Activated CD8-positive, alpha-beta memory T cell treated with anti-CD3 and anti-CD28 coated beads, Interleukin-2, amount 50 U/mL, for 4 hours (primary cell): ENCODE measurements around the gene MAP10.

Source experiments
- DNase-seq: peaks from one replicate; pipeline ENCODE4 v3.0.0-alpha.2; 2020

Gene MAP10

GRCh38 chr1:232797856-232798510 is 7.2 kb upstream of the MAP10 start:
- DNase-seq, result no peak

GRCh38 chr1:232798920-232799319 is 6.3 kb upstream of the MAP10 start:
- no peak for DNase-seq

DNA sequence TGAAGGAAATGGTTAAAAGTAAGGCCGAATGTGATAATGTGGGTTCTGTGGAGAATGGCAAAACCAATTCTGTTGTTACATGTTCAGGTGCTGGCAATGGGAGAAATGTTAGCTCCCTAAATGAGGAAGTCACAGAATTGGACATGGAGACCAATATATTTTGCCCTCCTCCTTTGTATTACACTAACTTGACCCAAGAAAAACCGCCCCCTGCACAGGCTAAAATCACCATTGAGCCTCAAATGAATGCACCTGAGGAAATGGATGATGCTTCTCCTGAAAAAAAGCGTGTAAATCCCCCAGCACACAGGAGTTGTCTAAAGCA is 932 bp downstream of the MAP10 start:
- no peak for DNase-seq

DNA sequence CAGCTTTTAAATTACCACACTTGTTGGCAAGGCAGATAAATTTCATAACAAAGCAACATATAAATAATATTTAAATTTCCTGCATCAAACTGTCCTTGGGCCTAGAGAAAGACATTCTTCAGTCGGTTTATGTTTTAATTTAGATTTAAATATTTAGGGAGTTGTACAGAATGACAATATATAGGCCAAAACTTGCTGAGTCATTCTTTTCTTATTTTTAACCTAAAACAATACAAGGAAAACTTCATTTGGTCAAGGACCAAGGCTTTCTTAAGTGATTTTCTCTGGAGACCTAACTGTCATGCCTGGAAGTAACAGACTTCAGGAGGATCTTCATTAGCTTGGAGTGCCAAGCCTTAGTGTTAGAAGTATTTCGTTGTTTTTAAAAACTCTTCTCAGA is 5.6 kb downstream of the MAP10 start:
- DNase-seq, result no peak

DNA sequence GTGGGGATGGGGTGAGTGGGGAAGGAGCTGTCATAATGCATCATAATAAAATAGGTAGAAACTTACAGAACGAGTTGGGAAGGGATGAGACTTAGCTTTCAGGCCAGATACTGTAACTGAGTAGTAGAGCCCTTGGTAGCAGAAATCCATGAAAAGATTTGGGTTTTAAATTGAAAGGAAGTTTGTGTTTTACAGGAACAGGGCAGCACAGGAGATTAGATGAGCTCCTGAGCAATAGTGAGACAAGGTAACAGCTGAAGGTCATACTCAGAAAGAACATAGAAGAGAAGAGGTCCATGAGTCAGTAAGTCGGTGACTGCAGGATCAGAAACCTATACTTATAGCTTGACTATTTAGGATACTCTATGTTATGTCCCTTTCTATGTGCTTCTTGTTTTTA is 7.3 kb downstream of the MAP10 start:
- DNase-seq, result no peak

- DNase-seq, result no peak
These were observed 7.9 kb downstream of the MAP10 start for GRCh38 chr1:232813097-232813496.

DNA sequence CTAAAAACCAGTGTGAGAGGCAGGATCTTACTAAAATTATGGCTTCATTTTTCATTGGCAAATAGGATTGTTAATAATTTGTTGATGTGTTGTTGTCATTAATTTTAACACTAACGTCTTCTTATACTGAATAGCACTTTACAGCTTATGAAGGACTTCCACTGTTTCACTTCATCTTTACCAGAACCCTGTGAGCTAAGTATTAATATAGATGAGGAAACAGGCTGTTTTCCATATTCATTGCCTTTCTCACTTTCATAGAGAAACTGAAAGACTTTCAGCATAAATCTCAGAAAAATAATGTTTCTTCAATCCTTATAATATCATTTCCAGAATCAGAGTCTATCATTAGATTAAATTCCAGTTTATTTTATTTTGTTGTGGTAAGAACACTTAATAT is 8.5 kb downstream of the MAP10 start:
- DNase-seq, result no peak

DNA sequence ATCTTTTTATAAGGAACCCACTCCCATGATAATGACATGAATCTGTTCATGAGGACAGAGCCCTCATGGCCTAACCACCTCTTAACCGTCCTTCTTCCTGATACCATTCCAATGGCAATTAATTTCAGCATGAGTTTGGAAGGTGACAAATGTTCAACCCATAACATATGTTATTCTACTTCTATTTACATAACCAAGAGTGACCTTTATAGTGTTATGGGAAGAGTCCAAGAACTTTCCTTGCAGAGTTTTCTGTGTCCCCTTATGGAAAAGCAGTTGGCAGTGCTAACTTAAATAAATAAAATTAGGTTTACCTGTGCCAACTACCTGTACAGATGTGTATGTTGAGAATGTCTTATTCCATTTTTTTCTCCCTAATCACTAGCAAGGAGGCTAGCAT is 11.1 kb downstream of the MAP10 start:
- no peak for DNase-seq

GRCh38 chr1:232818040-232818439 is 12.8 kb downstream of the MAP10 start:
- DNase-seq, result no peak

DNA sequence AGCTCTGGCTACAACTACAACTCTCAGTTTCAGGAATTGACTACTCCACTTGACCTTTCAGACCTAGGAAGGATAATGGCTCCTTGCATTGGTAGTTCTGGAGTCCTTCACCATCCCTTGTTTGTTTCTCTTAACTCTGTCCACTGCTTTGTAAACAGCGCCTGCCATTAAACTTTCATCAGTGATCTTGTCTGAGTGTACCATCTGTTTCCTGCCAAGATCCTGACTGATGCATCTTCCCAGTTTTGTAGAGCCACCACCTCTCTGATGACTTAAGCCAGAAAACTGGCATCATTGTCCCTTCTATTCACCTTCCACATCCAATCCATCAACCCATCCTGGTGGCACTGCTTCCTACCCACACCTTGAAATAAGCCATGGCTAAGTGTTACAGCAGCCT is 15.2 kb downstream of the MAP10 start:
- DNase-seq, result no peak

DNA sequence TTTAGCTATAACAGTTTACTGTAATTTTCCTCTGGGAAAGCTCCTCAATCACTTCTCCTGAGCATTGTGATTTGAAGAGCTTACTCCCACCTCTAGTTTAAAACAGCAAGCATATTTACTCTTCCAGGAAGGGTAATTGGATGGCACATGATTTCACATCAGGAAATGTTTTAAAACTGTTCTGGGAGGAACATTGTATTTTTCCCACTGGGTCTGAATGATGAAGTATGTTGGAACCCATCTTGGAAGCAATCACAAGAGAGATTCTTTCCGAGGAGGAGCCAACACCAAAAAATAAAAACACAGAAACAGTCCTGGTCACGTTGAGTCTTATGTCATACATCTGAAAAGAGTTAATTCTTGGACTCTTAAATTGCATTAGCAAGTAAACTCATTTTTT is 17.3 kb downstream of the MAP10 start:
- no peak for DNase-seq

GRCh38 chr1:232826318-232826717 is 21.1 kb downstream of the MAP10 start:
- DNase-seq, result no peak

- DNase-seq, result no peak
These were observed 25.4 kb downstream of the MAP10 start for GRCh38 chr1:232830661-232831060.

DNA sequence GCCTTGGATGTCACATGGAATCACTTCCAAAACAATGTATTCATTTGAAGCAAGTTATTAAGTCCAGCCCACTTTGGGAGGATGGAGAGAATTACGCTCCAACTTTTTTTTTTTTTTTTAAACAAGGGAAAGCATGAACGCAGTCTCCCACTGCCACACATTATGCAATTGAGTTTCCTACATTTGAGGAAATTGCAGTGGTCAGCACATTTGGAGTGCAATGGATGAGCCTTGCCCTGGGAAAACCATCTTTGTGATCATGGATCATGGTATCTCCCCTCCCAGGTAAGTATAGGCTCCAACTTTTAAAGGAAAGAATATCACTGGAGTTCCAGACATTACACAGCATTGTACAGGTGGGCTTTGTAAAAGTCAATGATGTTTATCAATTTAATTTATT is 26.7 kb downstream of the MAP10 start:
- no peak for DNase-seq

DNA sequence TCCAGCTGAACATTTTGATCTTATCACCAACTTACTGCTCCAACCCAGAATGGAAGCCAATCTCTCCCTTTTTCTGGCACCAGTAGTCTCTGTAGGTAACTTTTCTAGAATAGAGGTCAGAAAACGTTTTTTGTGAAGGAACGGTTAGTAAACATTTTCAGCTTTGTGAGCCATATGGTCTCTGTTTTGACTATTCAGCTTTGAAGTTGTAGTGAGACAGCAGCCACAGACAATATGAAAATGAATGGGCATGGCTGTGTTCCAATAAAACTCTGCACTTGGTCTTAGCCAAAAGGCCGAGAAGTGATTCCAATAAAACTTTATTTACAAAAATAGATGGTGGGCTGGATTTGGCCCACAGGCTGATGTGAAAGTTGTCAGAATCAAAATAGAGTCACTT is 28.9 kb downstream of the MAP10 start:
- no peak for DNase-seq

GRCh38 chr1:232835166-232835565 is 29.9 kb downstream of the MAP10 start:
- DNase-seq, result no peak

DNA sequence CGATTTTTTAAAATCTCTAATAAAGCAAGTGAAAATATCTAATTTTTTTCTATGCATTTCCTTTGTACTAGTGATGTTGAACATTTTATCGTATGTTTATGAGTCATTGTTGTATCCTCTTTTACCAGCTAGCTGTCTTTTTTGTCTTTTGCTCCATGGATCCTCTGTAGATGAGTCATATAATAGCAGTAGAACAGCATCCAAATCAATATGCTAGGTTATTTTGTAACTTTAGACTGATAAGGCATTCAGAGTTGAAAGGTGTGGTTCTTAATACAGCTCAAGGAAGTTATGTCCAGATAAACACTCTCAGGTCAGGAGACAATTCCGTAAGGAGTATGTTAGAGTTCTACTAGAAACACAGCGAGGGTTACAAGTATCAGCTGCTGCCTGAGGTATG is 31.9 kb downstream of the MAP10 start:
- no peak for DNase-seq

DNA sequence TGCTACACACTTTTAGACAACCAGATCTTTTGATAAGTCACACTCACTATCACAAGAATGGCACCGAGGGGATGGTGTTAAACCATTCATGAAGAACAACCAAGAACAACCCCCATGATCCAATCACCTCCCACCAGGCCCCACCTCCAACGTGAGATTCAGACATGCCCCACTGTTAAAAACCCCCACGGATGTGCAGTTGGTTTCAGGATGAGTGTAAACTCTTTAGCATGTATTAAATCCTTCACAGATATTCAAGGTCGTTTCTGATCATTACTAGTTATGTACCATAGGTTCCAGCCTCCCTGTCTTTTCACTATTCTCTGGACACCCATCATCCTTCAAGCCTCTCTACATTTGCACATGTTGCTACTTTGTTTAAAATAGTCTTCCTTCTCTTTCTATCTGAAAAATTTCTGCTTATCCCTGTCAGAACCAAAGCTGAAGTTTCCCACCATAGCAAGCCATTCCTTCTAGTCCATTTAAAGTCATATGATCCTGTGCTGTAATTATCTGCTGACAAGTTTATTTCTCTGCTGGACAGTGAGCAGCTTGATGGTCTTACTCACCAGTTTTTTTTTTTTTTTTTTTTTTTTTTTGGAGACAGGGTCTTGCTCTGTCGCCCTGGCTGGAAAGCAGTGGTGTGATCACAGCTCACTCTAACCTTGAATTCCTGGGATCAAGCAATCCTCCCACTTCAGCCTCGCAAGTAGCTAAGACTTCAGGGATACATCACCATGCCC is 36.8 kb downstream of the MAP10 start:
- no peak for DNase-seq

DNA sequence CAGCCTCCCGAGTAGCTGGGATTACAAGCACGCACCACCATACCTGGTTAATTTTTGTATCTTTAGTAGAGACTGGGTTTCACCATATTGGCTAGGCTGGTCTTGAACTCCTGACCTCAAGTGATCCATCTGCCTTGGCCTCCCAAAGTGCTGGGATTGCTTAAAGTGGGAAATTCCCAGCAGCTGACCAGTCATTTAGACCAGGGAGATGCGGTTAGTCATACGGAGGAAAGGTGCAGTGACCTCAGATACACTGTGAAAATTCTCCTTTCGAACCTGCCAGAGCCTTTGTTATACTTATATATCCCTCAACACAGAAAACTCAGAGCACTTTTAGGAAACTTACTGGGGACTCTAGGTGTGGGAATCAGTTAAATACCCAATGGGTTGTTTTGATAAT is 39.6 kb downstream of the MAP10 start:
- no peak for DNase-seq

DNA sequence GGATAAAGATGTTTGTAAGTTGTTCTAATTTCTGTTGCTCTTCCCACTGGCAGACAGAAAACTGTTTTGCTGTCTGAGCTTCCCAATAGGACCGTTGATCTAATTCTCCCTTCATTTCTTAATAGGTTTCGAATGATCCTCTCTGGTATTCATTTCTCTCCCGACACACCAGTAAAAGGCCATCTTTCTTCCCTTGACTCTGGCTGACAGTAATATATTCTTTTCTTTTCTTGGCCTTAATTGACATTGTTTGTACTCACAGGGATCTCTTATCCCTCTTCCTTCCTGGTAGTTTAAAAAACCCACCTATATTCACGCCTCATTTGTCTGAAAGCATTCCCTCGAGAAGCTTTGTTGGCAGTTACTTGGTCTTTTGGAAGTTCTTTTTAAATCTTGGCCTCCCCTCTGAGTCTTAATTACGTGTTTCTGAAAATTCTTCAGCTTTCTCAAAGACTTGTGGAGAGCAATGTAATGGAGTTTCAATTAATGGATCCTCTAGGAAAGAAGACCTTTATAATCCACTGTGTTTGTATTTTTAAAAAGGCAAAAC is 40.3 kb downstream of the MAP10 start:
- DNase-seq, result no peak

GRCh38 chr1:232851532-232851931 is 46.3 kb downstream of the MAP10 start:
- no peak for DNase-seq

- DNase-seq, result no peak
These were observed 49.0 kb downstream of the MAP10 start for GRCh38 chr1:232853994-232854797.

DNA sequence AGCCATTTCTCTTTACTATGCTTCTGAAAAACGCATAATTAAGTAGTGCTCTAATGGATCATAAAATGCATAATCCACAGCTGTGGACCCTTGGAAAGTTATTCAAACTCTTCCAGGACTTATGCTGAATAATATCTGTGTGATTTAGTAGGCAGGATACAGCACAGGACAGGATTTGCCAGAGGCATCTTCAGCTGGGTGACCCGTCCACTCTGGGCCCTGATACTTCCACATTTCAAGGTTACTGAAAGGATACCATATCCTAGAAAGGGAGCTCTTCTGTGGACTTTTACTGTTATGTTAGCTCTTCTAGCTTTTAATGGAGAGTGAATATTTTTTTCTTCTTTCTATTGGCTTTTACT is 49.6 kb downstream of the MAP10 start:
- DNase-seq, result no peak

DNA sequence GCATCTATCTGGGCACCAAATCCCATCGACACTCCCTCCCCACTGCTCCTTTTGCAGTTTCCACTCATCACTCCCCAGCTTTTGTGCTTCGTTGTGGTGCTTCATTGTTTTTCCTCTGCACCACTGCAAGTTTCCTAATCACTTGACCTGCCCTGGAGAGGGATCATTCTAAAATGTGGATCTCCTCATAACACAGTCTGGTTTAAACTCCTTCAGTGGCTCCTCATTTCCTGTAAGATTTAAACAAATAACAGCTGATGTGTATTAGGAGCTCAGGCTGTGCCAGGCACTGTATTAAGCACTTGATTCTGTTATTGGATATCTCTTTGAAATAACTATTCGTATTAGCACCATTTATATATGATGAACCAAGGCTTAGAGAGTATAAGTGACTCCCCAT is 51.3 kb downstream of the MAP10 start:
- DNase-seq, result no peak
